ENCODE data around the gene AURKA.
A peak's percentile ranks its signal among the peaks of the same experiment; 100 is the strongest.

Gene AURKA

DNA sequence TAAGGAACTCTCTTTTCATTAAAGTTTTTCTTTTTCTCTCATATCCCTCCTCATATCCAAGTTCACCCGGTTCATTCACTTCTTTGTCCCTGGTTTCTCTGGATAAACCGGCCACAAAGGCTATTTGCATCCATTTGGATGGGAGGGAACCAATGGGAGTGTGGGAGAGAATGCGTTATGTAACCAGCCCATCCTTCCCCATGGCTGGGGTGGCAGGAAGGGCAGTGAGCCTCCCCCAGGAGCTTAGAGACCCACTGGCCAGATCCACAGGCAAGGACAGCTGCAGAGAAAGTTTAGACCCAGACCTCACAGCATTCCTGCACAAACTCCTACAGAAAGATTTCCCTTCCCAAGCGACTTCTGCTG is 30.8 kb upstream of the AURKA start:
- Histone ChIP-seq H3K4me3 (ENCODE audit: low read depth in 1 of 2, low read length in 2 of 2) (no peak overlapping the region), H3K27me3 (ENCODE audit: control insufficient read depth in 1 of 2, insufficient read depth in 2 of 2, low read length in 2 of 2) (no peaks in the 10 kb centered on the region), H3K4me1 (ENCODE audit: control insufficient read depth in 1 of 2, insufficient read depth in 2 of 2, low read length in 2 of 2) (peaks cover 4 to 6% of the 10 kb centered on the region in 2 donors), H3K27ac (ENCODE audit: low read depth, low read length) (no peak overlapping the region), H3K9ac (ENCODE audit: low read depth in 1 of 2, low read length in 2 of 2) (no peak overlapping the region), H3K9me3 (ENCODE audit: control insufficient read depth in 1 of 2, low read length in 2 of 2) (no peaks in the 10 kb centered on the region), H3K36me3 (ENCODE audit: control insufficient read depth in 1 of 2, insufficient read depth in 2 of 2, low read length in 2 of 2) (no peaks in the 10 kb centered on the region)

DNA sequence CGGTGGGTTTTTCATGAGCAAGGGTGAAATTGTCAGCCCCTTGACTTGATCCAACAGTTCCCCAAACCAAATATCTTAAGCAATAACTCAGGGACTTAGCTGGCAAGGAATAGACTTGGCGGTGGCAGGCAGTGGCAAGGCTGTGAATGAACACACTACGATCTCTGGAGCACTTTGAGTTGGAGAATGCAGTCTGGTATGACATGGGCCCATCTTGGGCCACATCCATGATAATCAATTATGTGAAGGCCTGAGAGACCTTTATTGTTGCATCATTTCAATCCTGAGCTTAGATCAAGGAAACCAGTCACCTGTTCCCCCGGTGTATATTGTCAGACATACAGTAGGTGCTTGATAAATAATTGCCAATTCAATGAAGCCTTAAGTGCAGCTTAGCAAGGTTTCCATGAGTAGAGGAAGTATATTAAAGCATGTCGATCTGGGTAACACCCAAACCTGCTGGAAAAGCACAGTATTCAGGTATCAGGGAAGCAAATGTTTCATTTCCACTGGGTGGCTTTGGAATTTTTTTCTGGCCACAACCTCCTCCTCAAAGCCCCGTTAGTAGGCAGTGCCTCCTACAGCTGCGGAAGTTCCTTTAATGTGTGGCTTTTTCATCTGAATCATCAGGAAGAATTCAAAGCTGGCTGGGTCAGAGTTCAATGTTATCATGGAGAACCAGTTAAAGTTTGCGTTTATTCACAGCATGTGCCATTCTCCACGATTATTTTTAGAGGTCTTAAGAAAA is 30.2 kb upstream of the AURKA start:
- no peak overlapping the region for H3K9ac ChIP-seq (ENCODE audit: low read depth in 1 of 2, low read length in 2 of 2)
- H3K9me3 ChIP-seq (ENCODE audit: control insufficient read depth in 1 of 2, low read length in 2 of 2) = no peaks in the 10 kb centered on the region
- no peak overlapping the region for H3K4me3 ChIP-seq (ENCODE audit: low read depth in 1 of 2, low read length in 2 of 2)
- H3K36me3 ChIP-seq (ENCODE audit: control insufficient read depth in 1 of 2, insufficient read depth in 2 of 2, low read length in 2 of 2) = no peaks in the 10 kb centered on the region
- peaks cover 4 to 6% of the 10 kb centered on the region in 2 donors for H3K4me1 ChIP-seq (ENCODE audit: control insufficient read depth in 1 of 2, insufficient read depth in 2 of 2, low read length in 2 of 2)
- H3K27ac ChIP-seq (ENCODE audit: low read depth, low read length) = no peak overlapping the region
- H3K27me3 ChIP-seq (ENCODE audit: control insufficient read depth in 1 of 2, insufficient read depth in 2 of 2, low read length in 2 of 2) = no peaks in the 10 kb centered on the region

- Histone ChIP-seq H3K36me3 (ENCODE audit: control insufficient read depth in 1 of 2, insufficient read depth in 2 of 2, low read length in 2 of 2) (peaks cover 0 to 3% of the 10 kb centered on the region in 2 donors), H3K9ac (ENCODE audit: low read depth in 1 of 2, low read length in 2 of 2) (no peak overlapping the region), H3K9me3 (ENCODE audit: control insufficient read depth in 1 of 2, low read length in 2 of 2) (no peaks in the 10 kb centered on the region), H3K4me3 (ENCODE audit: low read depth in 1 of 2, low read length in 2 of 2) (no peak overlapping the region), H3K27ac (ENCODE audit: low read depth, low read length) (no peak overlapping the region), H3K4me1 (ENCODE audit: control insufficient read depth in 1 of 2, insufficient read depth in 2 of 2, low read length in 2 of 2) (peaks cover 4 to 6% of the 10 kb centered on the region in 2 donors), H3K27me3 (ENCODE audit: control insufficient read depth in 1 of 2, insufficient read depth in 2 of 2, low read length in 2 of 2) (no peaks in the 10 kb centered on the region)
These were observed 29.1 kb upstream of the AURKA start for GRCh38 chr20:56420940-56421688.

GRCh38 chr20:56420028-56420427 is 28.0 kb upstream of the AURKA start:
- H3K27me3 ChIP-seq (ENCODE audit: control insufficient read depth in 1 of 2, insufficient read depth in 2 of 2, low read length in 2 of 2) = no peaks in the 10 kb centered on the region
- no peak overlapping the region for H3K27ac ChIP-seq (ENCODE audit: low read depth, low read length)
- H3K36me3 ChIP-seq (ENCODE audit: control insufficient read depth in 1 of 2, insufficient read depth in 2 of 2, low read length in 2 of 2) = peaks cover 0 to 3% of the 10 kb centered on the region in 2 donors
- no peak overlapping the region for H3K9ac ChIP-seq (ENCODE audit: low read depth in 1 of 2, low read length in 2 of 2)
- H3K9me3 ChIP-seq (ENCODE audit: control insufficient read depth in 1 of 2, low read length in 2 of 2) = no peaks in the 10 kb centered on the region
- peaks cover 4 to 6% of the 10 kb centered on the region in 2 donors for H3K4me1 ChIP-seq (ENCODE audit: control insufficient read depth in 1 of 2, insufficient read depth in 2 of 2, low read length in 2 of 2)
- H3K4me3 ChIP-seq (ENCODE audit: low read depth in 1 of 2, low read length in 2 of 2) = no peak overlapping the region

GRCh38 chr20:56418385-56418861 is 26.4 kb upstream of the AURKA start:
- H3K4me3 ChIP-seq (ENCODE audit: low read depth in 1 of 2, low read length in 2 of 2) = no peak overlapping the region

DNA sequence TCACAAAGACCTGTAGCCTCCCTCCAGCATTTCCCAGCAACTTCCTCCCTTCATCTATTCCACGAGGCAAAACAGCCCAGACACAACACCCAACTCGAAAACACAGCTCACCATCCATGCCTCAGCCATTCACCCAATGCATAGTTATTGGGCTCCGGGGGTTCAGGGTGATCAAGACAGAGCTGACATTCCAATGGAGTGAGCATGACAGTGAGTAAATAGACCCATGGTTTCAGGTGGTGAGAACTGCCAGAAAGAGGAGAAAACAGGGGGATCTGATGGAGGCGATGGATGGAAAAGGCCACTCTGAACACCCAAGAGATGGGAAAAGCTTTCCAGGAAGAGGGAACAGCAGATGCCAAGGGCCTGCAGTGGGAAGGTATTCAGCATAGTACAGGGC is 25.9 kb upstream of the AURKA start:
- Histone ChIP-seq H3K27me3 (ENCODE audit: control insufficient read depth in 1 of 2, insufficient read depth in 2 of 2, low read length in 2 of 2) (no peaks in the 10 kb centered on the region), H3K9ac (ENCODE audit: low read depth in 1 of 2, low read length in 2 of 2) (no peak overlapping the region), H3K27ac (ENCODE audit: low read depth, low read length) (no peak overlapping the region), H3K4me3 (ENCODE audit: low read depth in 1 of 2, low read length in 2 of 2) (no peak overlapping the region), H3K36me3 (ENCODE audit: control insufficient read depth in 1 of 2, insufficient read depth in 2 of 2, low read length in 2 of 2) (peaks cover 0 to 3% of the 10 kb centered on the region in 2 donors), H3K4me1 (ENCODE audit: control insufficient read depth in 1 of 2, insufficient read depth in 2 of 2, low read length in 2 of 2) (peaks cover 3 to 6% of the 10 kb centered on the region in 2 donors), H3K9me3 (ENCODE audit: control insufficient read depth in 1 of 2, low read length in 2 of 2) (no peaks in the 10 kb centered on the region)

More at GRCh38 chr20:56418385-56418861, 26.4 kb upstream of the AURKA start:
- Histone ChIP-seq H3K36me3 (ENCODE audit: control insufficient read depth in 1 of 2, insufficient read depth in 2 of 2, low read length in 2 of 2) (peaks cover 0 to 3% of the 10 kb centered on the region in 2 donors), H3K9me3 (ENCODE audit: control insufficient read depth in 1 of 2, low read length in 2 of 2) (no peaks in the 10 kb centered on the region), H3K27me3 (ENCODE audit: control insufficient read depth in 1 of 2, insufficient read depth in 2 of 2, low read length in 2 of 2) (no peaks in the 10 kb centered on the region), H3K4me1 (ENCODE audit: control insufficient read depth in 1 of 2, insufficient read depth in 2 of 2, low read length in 2 of 2) (peaks cover 4 to 6% of the 10 kb centered on the region in 2 donors), H3K27ac (ENCODE audit: low read depth, low read length) (no peak overlapping the region), H3K9ac (ENCODE audit: low read depth in 1 of 2, low read length in 2 of 2) (peak overlapping the region in 1 of 2 donors; percentile 2)

DNA sequence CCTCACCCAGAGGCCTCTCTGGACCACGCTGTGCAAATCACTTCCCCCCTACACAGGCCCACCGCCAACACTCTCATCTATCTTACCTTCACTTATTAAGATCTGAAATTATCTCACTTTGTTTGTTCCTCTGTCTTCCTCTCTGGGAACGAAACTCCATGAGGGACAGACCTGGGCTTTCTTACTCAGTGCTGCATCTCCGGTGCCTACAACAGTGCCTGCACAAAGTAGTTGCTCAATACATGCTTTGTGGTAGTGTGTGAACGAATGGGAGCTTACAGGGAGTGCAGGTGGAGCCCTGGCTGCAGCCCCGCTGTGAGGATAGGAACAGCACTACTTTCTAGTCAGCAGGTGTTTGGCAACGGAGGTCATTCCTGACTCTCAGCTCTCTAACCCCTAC is 25.4 kb upstream of the AURKA start:
- H3K9ac ChIP-seq (ENCODE audit: low read depth in 1 of 2, low read length in 2 of 2) = no peak overlapping the region
- H3K27me3 ChIP-seq (ENCODE audit: control insufficient read depth in 1 of 2, insufficient read depth in 2 of 2, low read length in 2 of 2) = no peaks in the 10 kb centered on the region
- H3K27ac ChIP-seq (ENCODE audit: low read depth, low read length) = no peak overlapping the region
- H3K36me3 ChIP-seq (ENCODE audit: control insufficient read depth in 1 of 2, insufficient read depth in 2 of 2, low read length in 2 of 2) = peaks cover 0 to 3% of the 10 kb centered on the region in 2 donors
- H3K4me1 ChIP-seq (ENCODE audit: control insufficient read depth in 1 of 2, insufficient read depth in 2 of 2, low read length in 2 of 2) = peaks cover 1 to 6% of the 10 kb centered on the region in 2 donors
- H3K4me3 ChIP-seq (ENCODE audit: low read depth in 1 of 2, low read length in 2 of 2) = no peak overlapping the region
- no peaks in the 10 kb centered on the region for H3K9me3 ChIP-seq (ENCODE audit: control insufficient read depth in 1 of 2, low read length in 2 of 2)

DNA sequence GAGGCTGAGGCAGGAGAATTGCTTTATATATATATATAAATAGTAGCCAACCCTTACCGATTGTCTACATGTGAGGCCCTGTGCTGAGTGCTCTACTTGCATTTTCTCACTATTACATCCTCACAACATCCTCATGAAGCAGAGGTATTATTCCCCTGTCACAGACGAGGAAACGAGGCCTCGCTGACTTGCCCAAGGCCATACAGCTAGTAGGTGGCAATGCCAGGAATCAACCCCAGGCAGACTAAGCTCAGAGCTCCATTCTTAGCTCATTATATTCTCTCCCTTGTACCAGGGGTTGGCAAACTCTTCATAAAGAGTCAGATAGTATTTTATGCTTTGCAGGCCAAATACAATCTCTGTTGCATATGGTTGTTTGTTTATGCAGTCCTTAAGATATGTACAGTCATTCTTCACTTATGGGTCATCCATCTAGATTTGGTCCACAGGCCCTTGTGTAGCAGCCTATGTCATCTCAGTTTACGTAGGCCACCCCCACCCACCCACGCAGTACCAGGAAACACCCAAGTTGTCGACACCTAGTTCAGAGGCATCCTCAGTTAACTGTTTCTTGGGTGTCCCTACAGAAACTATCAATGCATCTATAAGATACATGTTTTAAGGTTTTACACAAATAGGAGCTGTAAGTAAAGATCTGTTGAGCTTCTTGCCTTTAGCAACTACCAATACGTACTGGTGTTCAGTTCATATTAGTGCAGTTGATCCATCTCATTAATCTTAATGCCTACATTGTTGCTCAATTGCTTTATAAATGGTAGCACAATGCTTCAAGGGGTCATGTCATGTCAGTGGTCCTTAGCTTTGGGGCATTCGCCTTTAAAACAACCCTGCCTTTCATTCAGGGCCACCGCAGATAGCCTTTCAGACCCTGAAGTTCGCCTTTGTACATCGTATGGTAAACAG is 23.1 kb upstream of the AURKA start:
- H3K4me1 ChIP-seq (ENCODE audit: control insufficient read depth in 1 of 2, insufficient read depth in 2 of 2, low read length in 2 of 2) = peaks cover 10% of the 10 kb centered on the region in 2 donors
- no peak overlapping the region for H3K9ac ChIP-seq (ENCODE audit: low read depth in 1 of 2, low read length in 2 of 2)
- peaks cover 0 to 3% of the 10 kb centered on the region in 2 donors for H3K36me3 ChIP-seq (ENCODE audit: control insufficient read depth in 1 of 2, insufficient read depth in 2 of 2, low read length in 2 of 2)
- no peak overlapping the region for H3K27ac ChIP-seq (ENCODE audit: low read depth, low read length)
- no peaks in the 10 kb centered on the region for H3K27me3 ChIP-seq (ENCODE audit: control insufficient read depth in 1 of 2, insufficient read depth in 2 of 2, low read length in 2 of 2)
- H3K4me3 ChIP-seq (ENCODE audit: low read depth in 1 of 2, low read length in 2 of 2) = peak overlapping the region in 1 of 2 donors; percentile 24
- no peaks in the 10 kb centered on the region for H3K9me3 ChIP-seq (ENCODE audit: control insufficient read depth in 1 of 2, low read length in 2 of 2)

- H3K4me1 ChIP-seq (ENCODE audit: control insufficient read depth in 1 of 2, insufficient read depth in 2 of 2, low read length in 2 of 2) = peaks cover 10% of the 10 kb centered on the region in 2 donors
- peaks cover 0 to 8% of the 10 kb centered on the region in 2 donors for H3K36me3 ChIP-seq (ENCODE audit: control insufficient read depth in 1 of 2, insufficient read depth in 2 of 2, low read length in 2 of 2)
- H3K9ac ChIP-seq (ENCODE audit: low read depth in 1 of 2, low read length in 2 of 2) = peak overlapping the region in 1 of 2 donors; percentile 1
- H3K4me3 ChIP-seq (ENCODE audit: low read depth in 1 of 2, low read length in 2 of 2) = peak overlapping the region; percentile 41 to 46
- no peaks in the 10 kb centered on the region for H3K9me3 ChIP-seq (ENCODE audit: control insufficient read depth in 1 of 2, low read length in 2 of 2)
- H3K27me3 ChIP-seq (ENCODE audit: control insufficient read depth in 1 of 2, insufficient read depth in 2 of 2, low read length in 2 of 2) = no peaks in the 10 kb centered on the region
- no peak overlapping the region for H3K27ac ChIP-seq (ENCODE audit: low read depth, low read length)
These were observed 20.9 kb upstream of the AURKA start for GRCh38 chr20:56412949-56413348.

Data from duodenal mucosa (tissue), 2 donors.